ENCODE measurements around the gene ADSS1.
A peak's percentile ranks its signal among the peaks of the same experiment; 100 is the strongest.

The ADSS1 gene

DNA sequence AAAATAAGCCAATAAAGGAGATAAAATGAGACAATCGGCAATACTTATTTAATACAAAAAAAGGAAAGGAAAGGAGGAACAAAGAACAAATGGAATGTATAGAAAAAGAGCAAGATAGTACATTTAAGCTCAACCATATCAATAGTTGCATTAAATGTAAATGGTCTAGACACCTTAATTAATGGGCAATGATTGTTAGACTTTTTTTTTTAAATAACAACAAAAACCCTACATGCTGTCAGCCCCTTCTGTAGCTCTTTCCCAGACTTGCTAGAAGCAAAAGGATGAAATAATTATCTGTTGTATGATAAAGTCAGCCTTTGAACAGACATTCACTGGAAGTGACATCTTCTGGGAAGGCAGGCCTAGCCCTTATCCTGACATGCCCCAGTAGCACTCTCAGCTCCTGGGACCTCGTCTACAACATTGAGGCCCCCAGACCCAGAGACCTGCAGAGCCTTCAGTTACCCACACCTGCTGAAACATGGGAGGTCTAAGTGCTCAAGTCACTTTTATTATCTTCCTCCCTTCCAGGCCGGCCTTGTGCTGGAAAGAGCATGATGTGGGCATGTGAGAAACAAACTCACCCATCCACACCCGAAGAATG lies 42.3 kb downstream of the ADSS1 start:
- DNase-seq (ENCODE audit: low read depth in 4 of 4, low spot score in 1 of 4) = no peak

DNA sequence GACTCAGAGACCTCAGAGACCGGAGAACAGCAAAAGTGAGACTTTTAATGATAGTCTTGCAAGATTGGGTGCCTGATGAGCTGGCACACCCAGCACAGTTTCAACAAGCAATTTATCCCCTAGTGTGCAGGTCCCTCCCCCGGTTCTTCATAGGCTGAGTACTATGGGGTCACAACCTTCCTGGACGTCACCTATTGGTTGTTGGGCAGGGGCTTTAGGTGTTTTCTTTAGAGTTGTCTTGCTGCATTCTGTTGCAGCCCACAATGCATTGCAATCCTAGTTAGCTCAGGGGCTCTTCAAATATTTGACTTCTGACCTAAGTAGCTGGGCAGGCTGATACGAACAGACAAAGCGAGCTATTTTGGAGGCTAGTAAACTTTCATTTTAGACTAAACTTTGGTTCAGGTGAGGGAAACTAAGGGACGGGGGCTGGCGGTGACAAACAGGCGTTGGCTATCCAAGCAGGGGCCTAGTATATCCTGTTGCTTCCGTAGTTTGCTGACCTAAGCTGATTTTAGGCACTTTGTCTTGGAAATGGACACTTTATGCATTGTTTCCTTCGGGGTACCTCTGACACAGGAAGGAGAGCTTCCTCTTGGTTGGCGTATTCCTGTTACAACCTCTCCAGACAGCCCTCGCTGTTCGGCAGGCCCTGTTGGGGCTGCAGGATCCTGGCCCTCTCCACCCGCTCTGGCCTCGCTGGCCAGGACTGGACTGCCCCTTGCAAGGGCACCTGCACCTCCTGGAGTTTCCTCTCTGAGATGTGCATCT lies 43.0 kb downstream of the ADSS1 start:
- DNase-seq (ENCODE audit: low read depth in 4 of 4, low spot score in 1 of 4) = no peak

DNA sequence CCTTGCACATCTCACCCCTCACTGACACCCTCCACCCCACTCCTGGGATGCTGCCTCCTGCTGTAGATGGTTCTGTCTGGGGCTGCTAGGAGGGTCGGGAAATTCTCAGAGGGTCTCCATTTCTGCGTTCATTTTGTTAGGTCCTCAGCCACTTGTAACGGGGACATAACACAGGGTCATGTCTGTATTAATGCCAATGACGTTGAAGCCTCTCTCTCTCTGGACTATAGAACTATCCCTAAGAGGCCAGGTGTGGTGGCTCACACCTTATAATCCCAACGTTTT lies 43.5 kb downstream of the ADSS1 start:
- DNase-seq (ENCODE audit: low read depth in 4 of 4, low spot score in 1 of 4) = no peak

DNA sequence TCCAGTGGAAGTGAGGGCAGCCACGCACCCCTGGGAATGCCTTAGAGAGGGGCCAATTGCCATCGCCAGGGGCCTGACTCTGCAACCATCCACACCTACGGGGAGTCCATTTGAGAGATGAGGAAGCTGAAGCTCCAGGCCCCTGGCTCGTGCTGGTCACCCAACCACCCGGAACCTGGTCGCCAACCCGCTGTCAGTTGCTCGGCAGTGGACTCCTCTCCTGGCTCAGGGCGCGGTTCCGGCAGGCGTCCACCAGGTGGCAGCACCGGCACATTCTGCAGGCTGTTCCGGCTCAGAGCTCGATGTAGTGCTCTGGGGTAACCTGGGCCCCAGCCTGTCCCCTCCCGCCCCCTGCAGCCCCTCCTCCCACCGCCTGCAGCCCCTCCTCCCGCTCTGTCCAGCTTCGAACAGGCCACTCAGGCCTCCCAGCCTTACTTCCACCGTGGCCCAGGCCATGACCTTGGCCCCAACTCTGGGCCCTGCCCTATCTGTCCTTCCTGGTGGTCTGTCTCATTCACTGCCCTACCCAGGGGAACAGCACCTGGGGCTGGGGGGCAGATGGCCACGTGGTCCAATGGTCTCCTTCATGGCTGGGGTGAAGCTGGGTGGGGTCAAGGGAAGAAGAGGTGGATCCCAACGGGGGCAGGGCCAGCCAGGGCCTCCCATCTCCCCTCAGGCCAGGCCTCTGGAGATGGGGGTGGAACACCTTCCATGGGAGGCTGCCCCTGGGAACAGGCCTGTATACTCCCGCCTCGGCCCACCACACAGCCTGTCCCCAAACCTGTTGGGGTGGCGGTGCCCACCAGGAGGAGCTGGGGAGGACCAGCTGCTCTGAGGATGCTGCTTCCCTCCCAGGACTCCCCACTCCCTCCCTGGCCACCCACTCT lies 44.7 kb downstream of the ADSS1 start:
- DNase-seq (ENCODE audit: low read depth in 4 of 4, low spot score in 1 of 4) = peak; percentile 80 to 97 (median 86)

DNA sequence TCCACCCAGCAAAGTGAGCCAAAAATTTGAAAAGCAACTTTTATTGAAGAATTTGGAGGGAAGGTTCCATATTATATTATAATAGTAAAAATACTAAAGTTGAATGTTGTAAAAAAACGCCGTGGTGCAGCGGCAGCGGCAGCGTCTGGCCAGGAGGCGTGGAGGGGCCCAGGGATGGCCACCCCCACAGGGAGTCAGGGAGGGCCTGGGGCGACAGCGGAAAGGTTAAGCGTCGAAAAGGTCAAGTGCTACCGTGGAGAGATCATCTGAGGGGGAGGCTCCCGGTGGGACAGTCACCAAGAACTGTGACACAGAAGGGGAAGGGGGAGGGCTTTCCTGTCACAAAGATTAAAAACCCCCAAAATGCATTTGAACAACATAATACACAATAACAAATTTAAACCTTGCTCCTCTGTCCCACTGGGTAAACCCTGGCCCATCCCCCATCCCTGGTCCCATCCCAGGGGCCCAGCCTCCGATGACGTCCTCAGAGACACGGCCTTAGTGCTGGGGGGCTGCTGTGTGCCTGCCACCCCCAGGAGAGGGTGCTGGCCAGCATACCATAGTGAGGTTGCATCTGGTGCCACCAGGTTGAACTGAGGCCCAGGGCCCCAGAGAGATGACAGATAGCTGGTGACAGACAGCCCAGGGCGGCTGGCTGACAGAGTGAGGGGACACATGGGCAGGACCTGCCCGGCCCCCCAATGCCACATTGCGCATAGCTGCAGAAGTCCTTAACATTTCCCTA lies 45.5 kb downstream of the ADSS1 start:
- DNase-seq (ENCODE audit: low read depth in 4 of 4, low spot score in 1 of 4) = no peak

DNA sequence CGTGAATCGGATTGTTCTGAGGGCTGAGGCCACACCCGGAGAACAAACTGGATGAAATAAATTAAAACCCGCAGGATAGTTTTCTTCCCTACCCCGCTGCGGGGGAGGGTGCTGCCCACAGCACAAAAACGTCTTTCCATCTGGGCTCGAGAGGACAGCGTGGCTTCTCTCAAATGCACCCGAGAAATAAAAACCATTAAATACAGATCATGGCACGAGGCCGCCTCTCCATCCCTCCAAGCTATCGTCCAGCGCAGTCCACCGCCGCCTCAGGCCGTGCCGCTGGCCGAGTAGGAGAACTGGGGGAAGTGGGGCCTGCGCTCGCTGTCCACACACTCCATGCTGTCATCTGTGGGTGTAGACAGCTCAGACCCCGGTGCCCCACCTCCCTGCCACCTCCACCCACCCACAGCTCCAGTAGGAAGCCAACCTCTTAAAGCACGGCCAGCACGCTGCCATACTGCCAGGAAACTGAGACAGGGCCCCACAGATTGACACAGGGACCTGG lies 46.1 kb downstream of the ADSS1 start:
- DNase-seq (ENCODE audit: low read depth in 4 of 4, low spot score in 1 of 4) = no peak

DNA sequence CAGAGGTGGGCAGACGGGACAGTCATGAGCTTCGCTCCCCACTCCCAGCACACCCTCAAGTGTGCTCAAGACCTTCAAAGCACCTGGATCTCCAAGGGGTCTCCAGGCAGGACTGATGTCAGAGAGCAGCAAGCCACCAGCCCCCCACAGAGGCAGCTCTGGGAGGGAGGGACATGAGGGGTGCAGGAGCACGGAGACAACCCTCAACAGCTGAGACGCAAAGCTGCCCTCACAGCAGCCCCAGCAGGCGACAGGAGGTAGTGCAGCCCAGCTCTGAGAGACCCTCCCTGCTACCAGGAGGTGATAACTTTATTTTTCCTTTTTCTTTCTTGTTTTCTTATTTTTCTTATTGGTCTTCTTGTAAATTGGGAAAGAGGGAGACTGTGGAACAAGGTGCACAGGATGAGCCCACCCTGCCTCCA lies 46.8 kb downstream of the ADSS1 start:
- DNase-seq (ENCODE audit: low read depth in 4 of 4, low spot score in 1 of 4) = no peak

DNA sequence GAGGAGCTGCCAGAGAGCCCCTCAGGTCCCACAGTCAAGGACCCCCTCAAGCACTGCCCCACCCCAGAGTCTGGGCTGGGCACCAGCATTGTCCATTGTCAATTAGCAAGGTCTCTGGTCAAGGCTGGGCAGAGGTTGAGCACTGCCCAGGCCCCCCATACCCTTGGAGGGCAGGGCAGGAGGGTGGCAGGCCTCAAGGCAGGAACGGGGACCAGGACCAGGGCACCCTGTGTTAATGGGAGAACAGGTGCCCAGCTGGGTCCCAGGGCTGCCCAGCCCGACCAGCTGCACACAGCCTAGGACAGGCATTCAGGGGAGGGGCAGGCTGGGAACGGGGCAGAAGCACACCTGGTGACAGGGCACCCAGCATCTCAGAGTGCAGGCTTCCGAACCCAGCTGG lies 47.3 kb downstream of the ADSS1 start:
- DNase-seq (ENCODE audit: low read depth in 4 of 4, low spot score in 1 of 4) = no peak

DNA sequence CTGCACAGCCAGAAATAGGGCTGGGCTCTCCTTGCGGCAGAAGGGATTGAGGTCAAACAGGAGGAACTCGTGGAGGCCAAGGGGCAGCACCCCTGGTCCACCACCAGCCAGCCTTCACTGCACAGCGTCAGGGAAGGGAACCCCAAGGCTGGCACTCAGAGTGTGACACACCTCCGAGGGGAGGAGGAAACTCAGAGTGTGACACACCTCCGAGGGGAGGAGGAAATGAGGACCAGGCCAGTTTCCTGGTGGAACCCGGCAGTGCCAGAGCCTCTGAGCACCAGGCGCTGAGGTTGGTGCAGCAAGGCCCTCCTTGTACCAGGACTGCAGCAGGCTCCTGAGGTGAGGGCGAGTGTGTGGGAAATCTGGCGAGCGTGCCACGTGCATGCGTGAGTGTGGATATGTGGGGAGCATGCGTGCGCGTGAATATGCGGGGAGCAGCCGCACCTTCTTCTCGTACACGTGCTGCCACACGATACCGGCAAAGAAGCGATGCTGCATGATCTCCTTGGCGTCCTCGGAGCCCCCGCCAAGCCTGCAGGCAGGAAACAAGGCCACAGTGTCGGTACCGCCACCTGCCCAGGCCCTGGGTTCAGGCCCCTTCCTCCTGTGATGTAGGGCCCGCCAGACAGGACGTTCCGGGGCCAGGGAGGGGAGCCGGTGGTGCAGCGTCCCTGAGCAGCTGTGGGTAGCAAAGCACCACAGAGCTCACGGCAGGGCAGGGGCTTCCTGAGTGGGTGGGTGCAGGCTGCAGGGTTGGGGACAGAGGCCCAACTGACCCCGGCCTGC lies 48.1 kb downstream of the ADSS1 start:
- no peak for DNase-seq (ENCODE audit: low read depth in 4 of 4, low spot score in 1 of 4)

DNA sequence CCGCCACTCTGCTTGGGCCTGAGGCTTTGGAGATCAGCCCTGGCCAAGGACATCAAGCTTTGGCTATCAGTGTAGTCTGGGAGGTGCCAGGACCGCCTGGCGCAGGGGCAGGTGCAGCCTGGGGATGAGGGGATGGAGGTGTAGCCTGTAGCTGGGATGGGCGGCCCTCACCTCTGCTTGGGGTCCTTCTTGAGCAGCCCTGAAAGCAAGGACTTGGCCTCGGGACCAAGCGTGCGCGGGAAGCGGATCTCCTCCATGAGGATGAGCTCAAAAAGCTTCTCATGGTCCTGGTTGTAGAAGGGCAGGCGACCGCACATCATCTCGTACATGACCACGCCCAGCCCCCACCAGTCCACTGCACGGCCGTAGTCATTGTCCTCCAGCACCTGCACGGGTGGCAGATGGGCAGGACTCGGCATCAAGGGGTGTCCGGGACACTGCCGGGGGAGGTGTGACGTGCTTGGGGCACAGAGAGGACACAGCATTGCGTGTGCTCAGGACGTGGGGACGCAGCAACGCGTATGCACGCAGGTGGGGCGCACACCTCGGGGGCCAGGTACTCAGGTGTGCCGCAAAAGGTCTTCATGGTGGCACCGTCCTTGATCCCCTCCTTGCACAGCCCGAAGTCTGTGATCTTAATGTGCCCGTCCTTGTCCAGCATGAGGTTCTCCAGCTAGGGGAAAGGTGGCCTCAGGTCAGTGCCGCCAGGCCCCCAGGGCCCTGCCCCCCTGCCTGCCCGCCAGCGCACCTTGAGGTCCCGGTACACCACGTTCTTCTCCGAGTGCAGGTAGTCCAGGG lies 48.9 kb downstream of the ADSS1 start:
- DNase-seq (ENCODE audit: low read depth in 4 of 4, low spot score in 1 of 4) = no peak

DNA sequence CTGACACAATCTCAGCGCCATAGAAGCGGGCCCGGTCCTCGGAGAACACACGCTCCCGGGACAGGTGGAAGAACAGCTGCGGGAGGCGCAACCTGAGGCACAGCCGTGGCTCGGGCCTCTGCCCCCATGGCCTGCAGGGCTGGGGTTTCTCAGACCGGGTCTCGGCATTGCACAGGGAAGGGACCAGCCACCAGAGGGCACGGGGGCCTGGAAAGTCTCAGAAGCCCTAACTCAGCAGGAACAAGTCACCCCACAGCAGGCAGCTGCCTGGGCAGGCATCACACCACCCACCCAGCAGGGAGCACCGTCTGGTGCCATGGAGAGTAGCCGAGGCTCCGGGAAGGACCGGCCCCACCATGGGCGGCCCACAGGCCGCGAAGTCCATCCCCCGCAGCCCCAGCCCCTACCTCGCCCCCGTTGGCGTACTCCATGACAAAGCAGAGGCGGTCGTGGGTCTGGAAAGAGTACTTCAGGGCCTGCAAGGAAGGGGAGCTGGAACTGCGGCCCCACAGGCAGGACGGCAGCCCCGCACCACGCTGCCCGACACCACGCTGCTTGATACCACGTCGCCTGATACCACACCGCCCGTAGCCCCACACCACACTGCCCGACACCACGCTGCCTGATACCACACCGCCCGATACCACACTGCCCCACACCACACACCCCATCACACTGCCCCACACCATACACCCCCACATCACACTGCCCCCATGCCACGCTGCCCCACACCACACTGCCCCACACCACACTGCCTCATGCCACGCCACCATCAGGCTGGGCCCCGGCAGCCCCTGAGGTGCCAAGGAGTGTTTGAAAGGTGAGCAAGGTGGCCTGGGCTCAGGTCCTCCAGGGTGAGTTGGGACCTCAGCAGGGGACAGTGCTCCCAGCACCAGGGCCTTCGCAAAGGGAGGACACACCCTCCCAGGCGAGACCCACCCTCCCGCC lies 49.8 kb downstream of the ADSS1 start:
- DNase-seq (ENCODE audit: low read depth in 4 of 4, low spot score in 1 of 4) = no peak

DNA sequence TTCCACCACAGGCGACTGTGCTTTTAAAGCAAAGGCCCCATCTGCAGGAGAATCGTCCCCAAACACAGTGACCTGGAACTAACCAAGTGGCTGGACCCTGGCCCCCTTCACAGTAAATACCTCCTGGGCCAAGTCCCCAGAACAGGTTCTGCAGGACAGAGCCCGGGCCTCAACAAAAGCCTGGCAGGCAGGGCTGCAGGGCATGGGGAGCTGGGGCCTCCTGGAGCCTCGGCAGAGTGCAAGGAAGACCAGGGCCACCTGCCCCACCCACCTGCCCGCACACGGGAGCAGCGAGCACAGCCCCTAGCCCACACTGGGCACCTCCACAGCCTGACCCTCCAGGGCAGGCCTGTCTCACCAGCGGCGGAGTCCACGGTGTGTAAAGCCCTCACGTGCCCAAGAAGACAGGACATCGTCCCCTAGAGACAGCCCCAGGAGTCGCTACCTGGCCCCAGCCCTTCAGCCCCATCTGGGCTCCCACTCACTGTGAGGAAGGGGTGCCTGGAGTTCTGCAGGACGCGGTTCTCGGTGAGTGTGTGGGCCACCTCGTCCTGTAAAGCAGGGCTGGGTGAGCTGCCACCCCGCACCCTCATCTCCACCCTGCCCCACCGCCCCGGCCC lies 50.5 kb downstream of the ADSS1 start:
- DNase-seq (ENCODE audit: low read depth in 4 of 4, low spot score in 1 of 4) = no peak

DNA sequence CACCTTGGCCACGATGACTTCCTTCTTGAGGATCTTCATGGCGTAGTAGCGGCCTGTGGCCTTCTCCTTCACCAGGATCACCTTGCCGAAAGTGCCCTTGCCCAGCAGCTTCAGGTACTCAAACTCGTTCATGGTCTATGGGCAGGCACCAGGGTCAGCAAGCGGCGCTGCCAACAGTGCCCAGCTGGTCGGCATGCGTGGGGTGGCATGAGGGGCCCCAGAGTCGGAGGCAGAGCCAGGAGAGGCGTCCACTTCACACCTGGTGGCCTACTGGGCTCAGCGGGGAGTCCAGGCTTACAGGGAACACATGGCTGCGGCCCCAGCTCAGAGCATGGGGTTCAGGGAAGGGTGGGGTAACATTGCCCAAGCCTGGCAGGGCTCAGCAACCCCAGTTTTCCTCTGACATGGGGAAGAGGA lies 51.1 kb downstream of the ADSS1 start:
- no peak for DNase-seq (ENCODE audit: low read depth in 4 of 4, low spot score in 1 of 4)

DNA sequence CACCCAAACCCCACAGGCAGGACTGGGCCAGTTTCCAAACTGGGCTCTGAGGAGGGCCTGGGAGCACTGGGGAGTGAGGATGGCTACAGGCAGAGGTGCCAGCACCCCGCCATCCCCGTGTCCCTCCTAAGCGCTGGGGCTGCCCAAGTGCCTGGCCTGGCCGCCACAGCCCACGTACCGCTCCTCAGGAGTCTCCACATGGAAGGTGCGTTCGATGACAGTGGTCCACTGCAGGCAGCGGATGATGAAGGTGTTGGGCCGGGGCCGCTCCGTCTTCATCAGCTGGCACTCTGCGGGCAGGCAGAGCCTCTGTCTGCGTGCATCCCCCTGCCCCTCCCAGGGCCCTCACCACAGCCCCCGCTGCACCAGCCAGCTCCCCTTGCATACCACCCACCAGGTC lies 52.5 kb downstream of the ADSS1 start:
- no peak for DNase-seq (ENCODE audit: low read depth in 4 of 4, low spot score in 1 of 4)

DNA sequence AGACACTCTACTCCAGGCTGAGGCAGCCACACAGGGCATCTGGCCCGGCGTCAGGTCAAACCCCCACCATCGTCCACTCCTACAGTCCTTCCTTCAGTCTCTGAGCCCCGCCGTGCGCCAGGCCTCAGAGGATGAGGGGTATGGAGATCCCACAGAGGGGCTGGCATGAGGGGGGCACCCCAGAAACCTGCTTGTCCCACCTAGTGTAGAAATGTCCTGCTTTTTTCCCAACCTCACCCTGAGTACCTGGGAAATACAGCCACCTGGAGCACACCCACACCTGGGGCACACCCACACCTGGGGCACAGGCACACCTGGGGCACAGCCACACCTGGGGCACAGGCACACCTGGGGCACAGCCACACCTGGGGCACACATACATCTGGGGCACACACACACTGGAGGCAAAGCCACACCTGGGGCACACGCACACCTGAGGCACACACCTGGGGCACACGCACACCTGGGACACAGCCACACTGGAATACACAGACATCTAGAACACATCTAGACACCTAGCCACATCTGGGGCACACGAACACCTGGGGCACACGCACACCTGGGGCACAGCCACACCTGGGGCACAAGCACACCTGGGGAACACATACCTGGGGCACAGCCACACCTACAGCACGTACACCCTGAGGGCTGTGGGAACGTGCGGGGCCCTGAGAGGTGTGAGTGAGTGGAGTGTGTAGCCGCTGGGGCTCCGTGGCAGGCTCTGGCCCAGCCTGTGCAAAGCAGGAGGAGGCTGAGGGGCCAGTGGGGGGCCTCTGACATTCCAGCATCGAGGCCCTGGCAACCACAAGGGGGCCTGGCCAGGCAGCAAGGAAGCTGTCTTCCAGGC lies 53.2 kb downstream of the ADSS1 start:
- no peak for DNase-seq (ENCODE audit: low read depth in 4 of 4, low spot score in 1 of 4)

DNA sequence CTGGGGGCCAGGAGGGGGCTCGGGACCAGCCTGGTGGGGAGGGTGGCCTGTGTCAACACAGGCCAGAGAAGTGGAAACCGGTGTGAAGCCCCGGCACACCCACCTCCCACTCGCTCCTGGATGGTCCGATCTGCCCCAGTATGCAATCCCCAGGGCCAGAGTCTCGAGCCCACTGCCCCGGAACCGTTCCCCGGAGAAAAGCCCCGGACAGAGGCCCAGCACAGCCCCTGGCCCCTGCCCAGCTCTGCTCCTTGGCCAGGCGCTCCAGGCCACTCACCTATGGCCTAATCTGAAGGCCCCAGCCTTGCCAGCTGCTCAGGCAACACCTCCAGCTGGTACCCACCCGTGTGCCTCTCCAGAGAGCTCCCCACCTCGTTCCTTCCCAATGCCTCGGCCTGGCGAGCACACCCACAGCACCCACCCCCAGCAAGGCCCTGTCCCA lies 53.8 kb downstream of the ADSS1 start:
- no peak for DNase-seq (ENCODE audit: low read depth in 4 of 4, low spot score in 1 of 4)

DNA sequence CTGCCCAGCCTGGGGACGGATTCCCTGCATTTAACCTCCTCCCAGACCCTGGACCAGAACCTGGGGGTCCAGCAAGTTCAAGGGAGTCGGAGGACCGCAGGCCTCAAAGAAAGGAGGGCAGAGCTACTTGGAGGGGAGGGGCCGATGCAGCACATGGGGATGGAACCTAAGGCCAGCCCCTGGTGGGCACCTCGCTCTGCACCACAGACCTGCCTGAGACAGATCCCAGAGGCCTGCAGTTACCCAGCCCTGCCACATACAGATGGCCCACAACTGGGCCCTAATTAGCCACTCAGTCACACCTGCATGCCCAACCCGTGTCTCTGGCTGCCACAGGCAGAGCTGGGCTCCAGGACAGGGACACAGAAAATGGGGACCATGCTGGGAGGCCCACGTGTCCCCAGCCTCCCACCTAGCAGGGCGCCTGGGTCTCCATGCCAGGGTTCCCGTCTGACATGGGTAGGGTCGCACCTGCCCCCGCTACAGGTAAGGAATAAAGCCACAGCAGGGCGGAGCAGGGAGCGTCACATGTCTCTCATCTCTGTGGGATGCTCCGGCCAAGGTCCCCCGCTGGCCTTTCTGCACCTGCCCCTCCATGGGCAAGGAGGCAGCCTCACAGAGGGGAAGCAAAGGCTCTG lies 54.8 kb downstream of the ADSS1 start:
- DNase-seq (ENCODE audit: low read depth in 4 of 4, low spot score in 1 of 4) = no peak

All from stimulated activated CD4-positive, alpha-beta T cell treated with anti-CD3 and anti-CD28 coated beads, Interleukin-1b, Interleukin-23, amount 100 ng/mL, for 24 hours (primary cell).